ENCODE measurements around the gene GNG13. TPM values are rescaled to one million over a fixed set of nuclear protein-coding genes. Genes with fewer than 3 reads are reported as not detected.

Gene GNG13
- total RNA-seq, 2 donors from 2014 or later: not detected

- TF ChIP-seq CTCF (IDR thresholded peaks at IDR 0.05): no peak
- Histone ChIP-seq H3K36me3 (no peaks in the 10 kb centered on the region), H3K4me3 (no peak overlapping the region), H3K27ac (no peak overlapping the region), H3K4me1 (ENCODE audit: control insufficient read depth in 1 of 2, low read depth in 2 of 2) (no peaks in the 10 kb centered on the region), H3K27me3 (replicated peaks; ENCODE audit: insufficient read depth) (no peaks in the 10 kb centered on the region), H3K9me3 (no peaks in the 10 kb centered on the region)
- ATAC-seq (ENCODE audit: insufficient number of reproducible peaks, low FRiP score, low read depth) (no peak), DNase-seq (ENCODE audit: low spot score) (no peak)
Measured at GRCh38 chr16:764848-765487, 35.6 kb downstream of the GNG13 start.

- no peaks in the 10 kb centered on the region for H3K27me3 ChIP-seq (replicated peaks; ENCODE audit: insufficient read depth)
- TF ChIP-seq CTCF (IDR thresholded peaks at IDR 0.05): no peak
- ATAC-seq (ENCODE audit: insufficient number of reproducible peaks, low FRiP score, low read depth): no peak
- no peaks in the 10 kb centered on the region for H3K4me1 ChIP-seq (ENCODE audit: control insufficient read depth in 1 of 2, low read depth in 2 of 2)
- no peaks in the 10 kb centered on the region for H3K9me3 ChIP-seq
- H3K27ac ChIP-seq: no peak overlapping the region
- no peaks in the 10 kb centered on the region for H3K36me3 ChIP-seq
- no peak overlapping the region for H3K4me3 ChIP-seq
- no peak for DNase-seq (ENCODE audit: low spot score)
Measured at GRCh38 chr16:764184-764750, 36.3 kb downstream of the GNG13 start.

DNA sequence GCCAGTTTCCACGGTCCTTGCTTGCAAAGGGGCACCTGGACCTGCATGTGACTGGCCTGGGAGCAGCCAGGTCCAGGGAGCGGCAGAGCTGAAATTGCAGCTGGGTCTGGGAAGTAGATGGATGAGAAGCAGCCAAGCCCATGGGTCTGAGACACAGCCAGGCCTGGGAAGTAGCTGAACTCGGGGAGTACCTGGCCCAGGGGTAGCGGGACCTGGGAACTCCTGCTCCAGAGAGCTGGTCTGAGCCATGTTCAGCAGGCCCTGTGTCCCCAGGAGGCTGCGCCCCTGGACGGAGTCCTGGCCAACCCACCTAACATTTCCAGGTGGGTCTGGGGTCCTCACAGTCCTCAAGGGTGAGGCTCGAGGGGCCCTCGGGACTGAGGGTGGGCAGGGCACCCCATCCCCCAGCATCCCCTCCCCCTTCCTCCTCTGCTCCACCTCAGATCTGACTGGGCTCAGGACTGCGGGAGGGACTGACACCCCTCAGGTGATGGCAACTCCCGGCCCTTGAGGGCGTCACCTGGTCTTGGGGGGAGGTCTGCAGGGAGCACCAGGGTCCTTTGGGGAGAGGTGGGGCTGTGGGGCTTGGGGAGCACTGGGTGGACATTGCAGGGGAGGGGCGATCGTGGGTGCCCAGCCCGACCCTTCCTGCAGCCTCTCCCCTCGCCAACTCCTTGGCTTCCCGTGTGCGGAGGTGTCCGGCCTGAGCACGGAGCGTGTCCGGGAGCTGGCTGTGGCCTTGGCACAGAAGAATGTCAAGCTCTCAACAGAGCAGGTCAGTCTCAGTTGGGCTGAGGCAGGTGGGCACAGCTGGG, 37.0 kb downstream of the GNG13 start:
- H3K4me1 ChIP-seq (ENCODE audit: control insufficient read depth in 1 of 2, low read depth in 2 of 2): no peaks in the 10 kb centered on the region
- ATAC-seq (ENCODE audit: insufficient number of reproducible peaks, low FRiP score, low read depth): no peak
- no peak for DNase-seq (ENCODE audit: low spot score)
- H3K27ac ChIP-seq: no peak overlapping the region
- no peak overlapping the region for H3K4me3 ChIP-seq
- H3K9me3 ChIP-seq: no peaks in the 10 kb centered on the region
- H3K36me3 ChIP-seq: no peaks in the 10 kb centered on the region
- TF ChIP-seq CTCF (IDR thresholded peaks at IDR 0.05): no peak
- no peaks in the 10 kb centered on the region for H3K27me3 ChIP-seq (replicated peaks; ENCODE audit: insufficient read depth)

- no peaks in the 10 kb centered on the region for H3K9me3 ChIP-seq
- no peak overlapping the region for H3K27ac ChIP-seq
- DNase-seq (ENCODE audit: low spot score) (no peak), ATAC-seq (ENCODE audit: insufficient number of reproducible peaks, low FRiP score, low read depth) (no peak)
- no peaks in the 10 kb centered on the region for H3K36me3 ChIP-seq
- no peak for TF ChIP-seq CTCF (IDR thresholded peaks at IDR 0.05)
- H3K4me1 ChIP-seq (ENCODE audit: control insufficient read depth in 1 of 2, low read depth in 2 of 2): no peaks in the 10 kb centered on the region
- no peaks in the 10 kb centered on the region for H3K27me3 ChIP-seq (replicated peaks; ENCODE audit: insufficient read depth)
- H3K4me3 ChIP-seq: no peak overlapping the region
Measured at GRCh38 chr16:762595-763268, 37.8 kb downstream of the GNG13 start.

Measured in thoracic aorta (tissue), 2 donors.